HFF-Myc (cell line): ENCODE results near the gene PROX1.

Experiments used
- DNase-seq: peaks from one replicate; pipeline ENCODE4 v3.0.0-alpha.2; 2011; ENCODE audit warnings: low read depth; ENCODE audit errors: extremely low read depth
- H3K4me3 ChIP-seq: replicated peaks from 2 replicates; pipeline ENCODE4 v1.5.1; 2011; ENCODE audit warnings: low read depth, mild to moderate bottlenecking, control low read depth, low read length
- CTCF ChIP-seq: IDR thresholded peaks from 2 replicates; pipeline ENCODE4 v1.5.1; 2012; ENCODE audit warnings: mild to moderate bottlenecking, low read depth, low read length, control low read depth; ENCODE audit errors: missing control alignments

Gene PROX1

GRCh38 chr1:214027498-214027897, 39.7 kb downstream of the PROX1 start:
- no peak overlapping the region for H3K4me3 ChIP-seq
- no peak for TF ChIP-seq CTCF
- DNase-seq, result no peak

- no peak for DNase-seq
- H3K4me3 ChIP-seq, result no peak overlapping the region
- no peak for TF ChIP-seq CTCF
Measured at GRCh38 chr1:214028095-214028494, 40.3 kb downstream of the PROX1 start.

GRCh38 chr1:214028649-214029406, 41.1 kb downstream of the PROX1 start:
- no peak overlapping the region for H3K4me3 ChIP-seq
- DNase-seq, result no peak
- no peak for TF ChIP-seq CTCF

- TF ChIP-seq CTCF, result no peak
- no peak for DNase-seq
- no peak overlapping the region for H3K4me3 ChIP-seq
Measured at GRCh38 chr1:214029796-214030195, 42.0 kb downstream of the PROX1 start.

- H3K4me3 ChIP-seq, result no peak overlapping the region
- no peak for TF ChIP-seq CTCF
- DNase-seq, result no peak
Measured at GRCh38 chr1:214031267-214031650, 43.5 kb downstream of the PROX1 start.

GRCh38 chr1:214037468-214037867, 49.7 kb downstream of the PROX1 start:
- TF ChIP-seq CTCF, result no peak

GRCh38 chr1:214039394-214040018, 51.7 kb downstream of the PROX1 start:
- DNase-seq, result no peak
- no peak overlapping the region for H3K4me3 ChIP-seq
- no peak for TF ChIP-seq CTCF

More at GRCh38 chr1:214037468-214037867, 49.7 kb downstream of the PROX1 start:
- H3K4me3 ChIP-seq, result no peak overlapping the region
- DNase-seq, result no peak
